Right hindlimb (tissue), 1 donor: ENCODE data around the gene PDAP1.
"Not testable (repeated sequence)": the region's sequence is repeated elsewhere in the genome, so short reads cannot be mapped to it uniquely, and the experiment has no call there.

Source experiments
- DNase-seq: peaks from one replicate; pipeline ENCODE4 v3.0.0-alpha.2; 2018

Gene PDAP1

GRCh38 chr7:99424932-99425730, 16.7 kb upstream of the PDAP1 start:
- DNase-seq, result no peak

- DNase-seq, result no peak
Measured at GRCh38 chr7:99422625-99423024, 14.2 kb upstream of the PDAP1 start.

- DNase-seq, result no peak
Measured at GRCh38 chr7:99422186-99422585, 13.8 kb upstream of the PDAP1 start.

DNA sequence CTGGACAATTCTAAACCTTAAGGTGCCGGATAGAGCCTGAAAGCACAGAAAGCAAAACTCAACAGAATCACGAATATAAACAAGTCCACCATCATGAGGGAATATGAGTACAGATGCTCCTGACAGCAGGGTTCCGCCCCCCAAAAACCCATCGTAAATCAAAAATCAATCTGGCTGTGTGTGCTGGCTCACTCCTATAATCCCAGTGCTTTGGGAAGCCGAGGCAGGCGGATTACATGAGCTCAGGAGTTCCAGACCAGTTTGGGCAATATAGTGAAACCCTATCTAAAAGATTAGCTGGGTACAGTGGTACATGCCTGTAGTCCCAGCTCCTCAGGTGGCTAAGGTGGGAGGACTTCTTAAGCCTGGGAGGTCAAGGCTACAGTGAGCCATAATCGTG, 12.6 kb upstream of the PDAP1 start:
- no peak for DNase-seq

DNA sequence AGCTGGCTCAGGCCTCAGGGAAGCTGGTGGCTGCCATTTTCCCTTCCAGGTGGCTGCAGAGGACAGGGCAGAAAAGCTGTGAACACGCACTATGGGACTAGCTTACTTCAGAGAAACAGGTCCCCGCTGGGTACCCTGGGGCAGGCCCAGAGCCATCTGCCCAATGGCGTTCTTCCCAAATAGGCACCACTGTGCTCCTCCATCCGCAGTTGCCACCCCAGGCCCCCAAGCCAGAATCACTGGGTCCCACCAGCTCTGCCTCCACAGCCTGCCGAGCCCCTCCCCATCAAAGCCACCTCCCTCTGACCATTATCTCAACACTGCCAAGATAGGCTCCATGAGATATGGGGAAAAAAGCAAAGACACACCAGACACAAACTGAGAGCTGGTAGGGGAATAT, 11.8 kb upstream of the PDAP1 start:
- DNase-seq, result no peak

DNA sequence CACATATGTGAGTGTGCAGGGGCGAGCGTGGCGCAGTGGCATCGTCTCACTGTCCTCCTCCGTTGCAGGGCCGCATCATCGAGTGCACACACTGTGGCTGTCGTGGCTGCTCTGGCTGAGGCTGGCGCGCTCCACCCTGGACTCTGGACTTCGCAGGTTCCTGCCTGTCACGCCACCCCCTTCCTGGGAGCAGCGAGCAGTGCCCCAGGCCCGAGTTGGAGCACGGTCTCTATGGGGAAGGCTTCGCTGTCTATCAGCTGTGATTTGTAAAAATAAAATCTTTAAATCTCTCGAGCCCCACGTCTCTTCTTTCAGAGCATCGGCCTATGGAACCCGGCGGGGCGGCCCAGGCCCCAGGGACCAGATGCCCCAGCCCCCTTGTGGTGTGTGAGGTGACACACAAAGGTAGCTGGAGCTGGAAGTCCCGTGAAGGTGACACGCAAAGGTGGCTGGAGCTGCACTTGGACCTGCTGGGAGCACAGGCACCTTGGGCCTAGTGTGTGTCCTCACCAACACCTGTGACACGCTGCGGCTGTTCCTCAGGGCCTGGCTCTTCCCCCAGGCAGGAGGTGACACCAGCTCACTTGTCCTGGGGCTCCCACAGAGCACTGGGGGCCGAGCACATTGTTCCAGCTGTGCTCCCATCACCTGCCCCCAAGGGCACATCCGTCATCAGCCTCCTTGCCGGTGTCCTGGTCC, 11.1 kb upstream of the PDAP1 start:
- no peak for DNase-seq

DNA sequence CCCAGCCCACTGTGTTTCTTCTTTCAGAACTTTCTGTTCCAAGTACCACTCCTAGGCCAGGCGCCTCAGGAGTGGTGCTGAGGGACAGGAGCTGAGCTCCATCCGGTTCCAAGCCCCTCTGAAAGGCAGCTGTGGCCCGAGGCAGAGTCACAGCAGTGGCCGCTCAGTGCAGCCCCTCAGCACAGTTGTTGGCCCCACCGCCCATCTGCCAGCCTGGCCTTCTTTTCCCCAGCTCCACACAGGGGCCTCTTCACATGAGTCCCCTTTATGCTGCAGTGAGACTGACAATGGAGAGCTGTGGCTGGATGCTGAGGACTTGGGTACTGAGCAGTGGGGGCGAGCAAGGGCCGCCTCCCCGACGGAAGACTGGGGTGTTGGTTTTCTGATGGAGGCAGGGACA, 9.9 kb upstream of the PDAP1 start:
- no peak for DNase-seq

DNA sequence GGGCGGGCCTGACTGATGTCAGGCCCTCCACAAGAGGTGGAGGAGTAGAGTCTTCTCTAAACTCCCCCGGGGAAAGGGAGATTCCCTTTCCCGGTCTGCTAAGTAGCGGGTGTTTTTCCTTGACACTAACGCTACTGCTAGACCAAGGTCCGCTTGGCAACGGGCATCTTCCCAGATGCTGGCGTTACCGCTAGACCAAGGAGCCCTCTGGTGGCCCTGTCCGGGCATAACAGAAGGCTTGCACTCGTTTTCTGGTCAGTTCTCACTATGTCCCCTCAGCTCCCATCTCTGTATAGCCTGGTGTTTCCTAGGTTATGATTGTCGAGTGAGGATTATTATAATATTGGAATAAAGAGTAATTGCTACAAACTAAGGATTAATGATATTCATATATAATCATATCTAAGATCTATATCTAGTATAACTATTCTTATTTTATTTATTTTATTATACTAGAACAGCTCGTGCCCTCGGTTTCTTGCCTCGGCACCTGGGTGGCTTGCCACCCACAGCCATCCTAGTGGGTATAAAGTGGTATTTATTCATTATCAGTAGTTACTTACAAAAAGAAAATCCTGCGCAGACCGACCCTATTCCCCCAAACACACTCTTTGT, 7.2 kb upstream of the PDAP1 start:
- not testable (repeated sequence) for DNase-seq

- no peak for DNase-seq
Measured at GRCh38 chr7:99410635-99411034, 2.2 kb upstream of the PDAP1 start.

- DNase-seq, result no peak
Measured at GRCh38 chr7:99409806-99410205, 1.4 kb upstream of the PDAP1 start.

DNA sequence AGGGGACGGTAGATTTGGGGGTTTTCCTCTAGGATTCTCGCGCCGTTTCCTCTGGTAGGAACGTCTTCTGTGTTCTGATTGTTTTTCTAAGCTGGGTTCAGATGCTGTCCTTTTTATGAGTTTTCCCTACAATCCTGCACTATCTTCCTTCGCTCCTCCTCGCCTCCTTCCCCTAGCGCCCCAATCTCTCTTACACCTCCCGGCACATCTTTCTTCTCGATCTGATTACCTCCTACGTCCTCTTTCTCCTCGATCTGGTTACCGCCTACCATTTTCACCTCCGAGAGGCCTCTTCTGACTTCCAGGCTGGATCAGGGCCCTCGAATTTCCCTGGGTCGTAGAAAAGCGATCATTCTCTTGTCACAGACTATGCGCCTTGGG, 785 bp upstream of the PDAP1 start:
- no peak for DNase-seq

DNA sequence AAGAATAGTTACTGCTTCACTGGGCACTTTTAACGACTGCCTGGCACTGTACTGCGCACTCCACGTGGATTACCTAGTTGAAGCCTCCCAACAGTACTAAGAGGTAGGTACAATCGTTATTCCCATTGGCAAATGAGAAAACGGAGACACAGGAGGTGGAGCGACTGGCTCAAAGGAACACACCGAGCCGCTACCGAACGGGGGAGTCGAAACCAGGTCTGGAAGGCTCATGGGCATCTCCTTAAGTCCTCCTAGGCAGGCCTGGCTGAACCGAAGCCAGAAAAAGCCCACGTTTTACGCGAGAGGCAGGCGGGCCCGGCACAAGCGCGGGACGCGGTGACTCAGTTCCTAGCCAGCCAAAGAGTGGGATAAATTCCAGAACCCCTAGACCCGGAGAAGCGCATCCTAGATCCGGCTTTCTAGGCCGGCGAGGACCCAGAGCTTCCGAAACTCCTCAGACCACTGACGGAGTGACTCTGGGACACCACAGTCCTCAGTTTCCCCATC, 472 bp downstream of the PDAP1 start:
- DNase-seq, result peak; percentile 58

DNA sequence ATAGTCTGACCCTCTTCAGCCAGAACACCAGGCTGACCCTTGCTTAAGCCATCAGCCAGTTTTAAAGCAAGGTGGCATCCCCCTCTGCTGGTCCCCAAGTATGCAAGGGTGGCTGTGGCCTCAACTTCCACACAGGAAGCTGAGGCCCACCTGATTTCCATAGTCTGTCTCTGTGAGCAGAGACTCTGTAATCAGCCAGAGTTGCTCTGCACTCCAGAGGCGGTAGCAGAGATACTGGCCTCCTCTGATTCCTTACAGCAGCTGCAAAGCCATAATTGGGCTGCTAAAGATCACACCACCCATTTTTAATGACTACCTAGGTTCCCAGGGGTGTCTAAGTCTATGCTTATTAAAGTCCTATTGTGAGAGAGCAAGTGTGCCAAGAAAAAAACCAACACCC, 1.8 kb downstream of the PDAP1 start:
- no peak for DNase-seq

- no peak for DNase-seq
Measured at GRCh38 chr7:99404977-99405320, 3.4 kb downstream of the PDAP1 start.

GRCh38 chr7:99404235-99404976, 4.0 kb downstream of the PDAP1 start:
- no peak for DNase-seq

DNA sequence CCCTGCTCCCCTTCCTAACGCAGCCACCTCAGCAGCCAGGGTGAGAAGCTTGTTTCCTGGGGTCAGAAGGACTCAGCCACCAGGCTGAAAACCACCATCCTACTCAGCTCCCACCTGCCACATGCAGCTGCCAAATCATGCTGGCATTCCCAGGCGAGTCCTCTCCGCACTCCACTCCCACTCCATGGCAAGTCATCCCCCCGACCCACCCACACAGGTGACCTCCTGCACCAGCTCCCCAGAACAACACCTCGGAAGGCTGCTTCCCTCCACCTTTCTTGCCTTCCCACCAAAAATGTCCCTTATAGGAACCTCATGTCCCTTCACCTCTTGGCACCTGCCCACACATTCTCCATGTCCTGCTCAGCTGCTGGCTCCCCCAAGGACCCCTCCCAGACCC, 4.6 kb downstream of the PDAP1 start:
- DNase-seq, result no peak

DNA sequence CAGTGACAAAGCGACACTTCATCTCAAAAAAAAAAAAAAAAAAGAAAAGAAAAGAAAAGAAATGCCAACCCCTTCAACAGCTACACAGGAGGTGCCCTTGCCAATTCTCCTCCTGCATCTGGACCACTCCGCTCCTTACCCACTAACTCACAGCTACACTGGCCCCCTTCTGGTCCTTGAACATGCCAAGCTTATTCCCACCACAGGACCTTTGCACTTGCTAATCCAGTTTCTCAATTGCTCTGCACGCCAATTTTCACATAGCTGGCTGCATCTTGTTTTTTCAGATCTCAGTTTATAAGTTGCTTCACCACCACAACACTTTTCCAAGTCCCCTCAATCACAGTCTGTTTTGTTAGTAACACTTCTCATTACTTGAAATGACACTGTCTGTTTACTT, 5.5 kb downstream of the PDAP1 start:
- DNase-seq, result no peak

- DNase-seq, result no peak
Measured at GRCh38 chr7:99399597-99399996, 8.8 kb downstream of the PDAP1 start.

GRCh38 chr7:99398891-99399445, 9.4 kb downstream of the PDAP1 start:
- no peak for DNase-seq

DNA sequence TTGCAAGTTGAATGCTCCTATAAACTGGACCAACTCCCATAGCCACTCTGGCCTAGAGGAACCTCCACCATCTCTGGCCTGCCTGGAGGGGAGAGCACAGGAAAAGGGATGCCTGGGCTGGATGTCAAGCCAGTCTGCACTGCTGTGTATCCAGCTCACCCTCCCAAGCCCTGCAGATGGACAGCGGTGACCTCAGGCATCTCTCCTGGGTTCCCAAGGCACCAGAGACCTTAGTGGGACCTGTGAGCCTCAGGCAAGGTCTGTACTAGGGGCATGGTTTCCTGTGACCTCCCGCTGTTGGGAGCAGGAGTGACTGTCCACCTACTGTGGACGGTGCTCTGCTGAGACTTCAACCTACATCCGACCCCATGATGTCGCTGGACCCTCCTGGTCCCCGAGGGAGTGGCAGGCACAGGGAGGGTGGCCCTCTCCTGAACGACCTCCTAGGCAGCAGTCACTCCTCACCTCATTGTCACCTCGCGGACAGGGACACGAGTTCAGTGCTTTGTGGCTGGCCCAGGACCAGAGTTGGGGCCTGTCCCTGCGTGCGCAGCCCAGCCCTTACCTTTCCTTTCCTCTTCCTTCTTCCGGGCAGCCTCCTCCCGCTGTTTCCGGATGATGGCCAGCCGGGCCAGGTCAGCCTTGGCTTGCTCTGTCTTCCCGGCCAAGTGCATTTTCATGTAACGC, 11.0 kb downstream of the PDAP1 start:
- DNase-seq, result no peak

GRCh38 chr7:99396418-99397296, 11.7 kb downstream of the PDAP1 start:
- DNase-seq, result no peak
